GM12878 (cell line): Measurements from ENCODE around the gene CDYL. TPM values are rescaled to one million over a fixed set of nuclear protein-coding genes. Genes with fewer than 3 reads are reported as not detected.

Experiments
- CTCF ChIP-seq, 3 experiments: IDR thresholded peaks in 2 of 3; conservative IDR thresholded peaks in 1 of 3; 2 replicates each; pipeline ENCODE4 v1.5.1; 2011; ENCODE audit warnings: low read depth in 3 of 3, low read length in 3 of 3, mild to moderate bottlenecking in 3 of 3, control low read depth in 2 of 3, moderate library complexity in 2 of 3, inconsistent platforms in 1 of 3, mixed read lengths in 1 of 3; ENCODE audit not compliant: control insufficient read depth in 2 of 3, insufficient read depth in 1 of 3; ENCODE audit errors: extremely low read depth in 1 of 3
- EGR1 ChIP-seq, 2 experiments: IDR thresholded peaks; 1 replicate in 1 of 2; 2 replicates in 1 of 2; pipeline ENCODE4 v1.6.1; 2011 to 2012; ENCODE audit warnings: low read depth in 2 of 2, low read length in 2 of 2, borderline replicate concordance in 1 of 2, mild to moderate bottlenecking in 1 of 2, moderate library complexity in 1 of 2
- EZH2 ChIP-seq: IDR thresholded peaks from 2 replicates; pipeline ENCODE4 v1.6.1; 2012; ENCODE audit warnings: low read depth, mild to moderate bottlenecking, control low read depth, inconsistent platforms, low read length, borderline replicate concordance; ENCODE audit not compliant: control insufficient read depth
- GABPA ChIP-seq: IDR thresholded peaks from 2 replicates; pipeline ENCODE4 v1.6.1; 2014; ENCODE audit warnings: antibody characterized with exemption, low read depth, mild to moderate bottlenecking, inconsistent platforms
- GATAD2B ChIP-seq: fragments of 450-650 bp; conservative IDR thresholded peaks from 2 replicates; pipeline ENCODE4 v1.6.1; 2017; ENCODE audit warnings: low read depth, mild to moderate bottlenecking, moderate library complexity
- KAT2A ChIP-seq: conservative IDR thresholded peaks from 2 replicates; pipeline ENCODE4 v1.6.1; 2011; ENCODE audit warnings: low read depth, low read length; ENCODE audit not compliant: control insufficient read depth
- NBN ChIP-seq: fragments of 450-650 bp; IDR thresholded peaks from 2 replicates; pipeline ENCODE4 v1.6.1; 2016
- NR2C1 ChIP-seq: fragments of 450-650 bp; IDR thresholded peaks from 2 replicates; pipeline ENCODE4 v1.6.1; 2017; ENCODE audit warnings: antibody characterized with exemption, mild to moderate bottlenecking, moderate library complexity
- NR2F1 ChIP-seq: fragments of 450-650 bp; conservative IDR thresholded peaks from 2 replicates; pipeline ENCODE4 v1.6.1; 2017; ENCODE audit warnings: mild to moderate bottlenecking
- RBBP5 ChIP-seq: fragments of 200-600 bp; sonication (generic); conservative IDR thresholded peaks from 2 replicates; pipeline ENCODE4 v1.6.1; 2016
- TAF1 ChIP-seq: IDR thresholded peaks from 2 replicates; pipeline ENCODE4 v1.6.1; 2011; ENCODE audit warnings: mild to moderate bottlenecking, low read depth, low read length, borderline replicate concordance
- polyA plus RNA-seq, 11 experiments: library from polyadenylated mRNA; depleted of rRNA in 4 of 11; unstranded in 6 of 11; stranded (reverse) in 5 of 11; fragments of >200 nt; fragmentation: Nextera tagmentation in 4 of 11; fragmentation: Illumina TruSeq in 1 of 11; extraction: Ambion mirVana in 4 of 11; extraction: Trizol in 1 of 11; gene quantifications; 1 replicate in 1 of 11; 2 replicates in 10 of 11; pipeline versions ENCODE4 v1.2.1 to v1.2.3, GENCODE V29; 2011 to 2016; ENCODE audit warnings: inconsistent platforms in 2 of 11, missing spikeins in 2 of 11, low read depth in 1 of 11
- total RNA-seq, 4 experiments: library from RNA; depleted of rRNA in 3 of 4; stranded (reverse); fragments of >200 nt in 3 of 4; fragmentation: Illumina TruSeq in 1 of 4; extraction: Trizol in 1 of 4; gene quantifications; 2 replicates each; pipeline versions ENCODE4 v1.2.1 to v1.2.3, GENCODE V29; 2013 to 2021
- TF ChIP-seq, protein P1 (sequence below): IDR thresholded peaks from 2 replicates; pipeline ENCODE4 v1.6.1; 2011; ENCODE audit warnings: mild to moderate bottlenecking, low read depth, low read length, moderate library complexity; ENCODE audit not compliant: insufficient replicate concordance

CDYL gene
- total and polyA plus RNA-seq, 10 of the 15 experiments (the other 5 are each of a cell fraction or from before 2014, with no cell fraction given): 9.3 to 61.2 (median 28.5) TPM

DNA sequence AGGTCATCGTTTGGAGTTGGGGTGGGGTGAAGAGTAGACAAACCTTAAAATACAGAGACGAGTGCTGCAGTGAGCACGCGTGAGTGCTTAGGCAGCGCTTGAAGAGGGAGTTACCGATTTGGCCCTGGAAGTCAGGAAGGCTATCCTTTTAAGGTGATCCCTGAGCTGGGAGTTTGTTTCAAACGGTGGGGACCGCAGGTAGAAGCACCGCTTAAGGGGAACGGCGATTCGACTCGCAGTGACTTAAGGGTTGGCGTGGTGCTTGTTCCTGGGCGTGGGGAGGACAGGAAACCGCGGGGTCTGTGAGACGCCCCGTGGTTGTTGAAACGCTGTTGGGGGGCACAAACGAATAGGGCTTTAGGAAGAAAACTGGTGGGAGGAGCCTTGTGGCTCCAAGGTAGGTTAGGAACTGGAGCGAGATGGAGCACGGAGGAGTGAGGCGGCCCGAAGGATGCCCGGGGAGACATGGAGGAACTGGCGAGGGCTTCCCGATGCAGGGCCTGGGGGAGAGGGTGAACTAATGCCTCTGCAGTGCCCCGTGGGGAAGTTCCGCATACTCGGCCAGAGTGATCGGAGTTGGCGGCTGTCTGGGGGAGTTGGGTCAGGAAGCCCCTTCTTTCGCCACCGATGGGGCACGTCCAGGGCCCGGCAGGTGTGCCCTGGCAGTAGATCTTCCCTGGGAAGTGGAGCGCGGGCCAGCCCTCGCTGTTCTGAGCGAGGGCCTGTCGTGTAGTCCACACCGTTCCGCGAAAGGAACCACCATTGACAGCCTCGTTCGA lies 1.3 kb upstream of the CDYL start (continued):
- TF ChIP-seq, protein P1, sequence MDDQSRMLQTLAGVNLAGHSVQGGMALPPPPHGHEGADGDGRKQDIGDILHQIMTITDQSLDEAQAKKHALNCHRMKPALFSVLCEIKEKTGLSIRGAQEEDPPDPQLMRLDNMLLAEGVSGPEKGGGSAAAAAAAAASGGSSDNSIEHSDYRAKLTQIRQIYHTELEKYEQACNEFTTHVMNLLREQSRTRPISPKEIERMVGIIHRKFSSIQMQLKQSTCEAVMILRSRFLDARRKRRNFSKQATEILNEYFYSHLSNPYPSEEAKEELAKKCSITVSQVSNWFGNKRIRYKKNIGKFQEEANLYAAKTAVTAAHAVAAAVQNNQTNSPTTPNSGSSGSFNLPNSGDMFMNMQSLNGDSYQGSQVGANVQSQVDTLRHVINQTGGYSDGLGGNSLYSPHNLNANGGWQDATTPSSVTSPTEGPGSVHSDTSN: no peak
- TF ChIP-seq CTCF (IDR thresholded peaks at IDR 0.05 in 2 of 3, conservative IDR thresholded peaks at IDR 0.05 in 1 of 3; ENCODE audit: control insufficient read depth in 2 of 3, extremely low read depth in 1 of 3, insufficient read depth in 1 of 3, low read depth in 3 of 3, low read length in 3 of 3): 0 out of 6 replicates have a peak, but pooled peaks of 1 of the 3 experiments have one; percentile 1
- 0 out of 2 replicates have a peak, but pooled peaks have one; percentile 14 for TF ChIP-seq NBN
- no peak for TF ChIP-seq RBBP5
- no peak for TF ChIP-seq NR2C1
- TF ChIP-seq GATAD2B: peak; percentile 9; the same call in 1 of the 2 replicates
- TF ChIP-seq KAT2A: no peak
- no peak for TF ChIP-seq TAF1
- no peak for TF ChIP-seq GABPA
- no peak for TF ChIP-seq NR2F1
- TF ChIP-seq EZH2: no peak
- 0 out of 3 replicates have a peak, but pooled peaks of 1 of the 2 experiments have one; percentile 3 for TF ChIP-seq EGR1 (IDR thresholded peaks at IDR 0.05; ENCODE audit: borderline replicate concordance in 1 of 2, low read depth in 2 of 2, low read length in 2 of 2)
